Left ventricle myocardium inferior (tissue), 1 donor: ENCODE data around the gene TSPOAP1. TPM values are rescaled to one million over a fixed set of nuclear protein-coding genes. Genes with fewer than 3 reads are reported as not detected.

Source experiments
- DNase-seq: peaks from one replicate; pipeline ENCODE4 v3.0.0-alpha.2; 2020
- H3K27ac ChIP-seq: fragments of 200-600 bp; replicated peaks from 2 replicates; pipeline ENCODE4 v1.8.0; 2021
- H3K27me3 ChIP-seq: fragments of 200-600 bp; 2 replicates; pipeline ENCODE4 v1.8.0; 2021; ENCODE audit warnings: low read depth
- H3K36me3 ChIP-seq: fragments of 200-600 bp; 2 replicates; pipeline ENCODE4 v1.8.0; 2021
- H3K4me1 ChIP-seq: fragments of 200-600 bp; 2 replicates; pipeline ENCODE4 v1.8.0; 2021
- H3K4me3 ChIP-seq: fragments of 200-600 bp; 2 replicates; pipeline ENCODE4 v1.8.0; 2021; ENCODE audit warnings: mild to moderate bottlenecking, moderate library complexity
- H3K9me3 ChIP-seq: fragments of 200-600 bp; replicated peaks from 2 replicates; pipeline ENCODE4 v1.8.0; 2021
- intact Hi-C: fragments of 100-400 bp; cut with micrococcal nuclease; formaldehyde crosslinking; loops from one replicate; pipeline ENCODE4 v1.11.0; 2022
- total RNA-seq: library from RNA; stranded (reverse); fragmentation: NEBNext Ultra II Directional; extraction: Animal tissue kit (Norgen Biotek cat#: 25700); gene quantifications from one replicate; pipeline ENCODE4 v1.2.1, GENCODE V29; 2021
- TF ChIP-seq, protein P1 (sequence below): fragments of 200-600 bp; IDR thresholded peaks from 2 replicates; pipeline ENCODE4 v1.8.0; 2021; ENCODE audit warnings: antibody characterized with exemption, mild to moderate bottlenecking, borderline replicate concordance
- donor health status: DM: no; HTN: yes; CAD: no; lungs with severe emphysema.

The TSPOAP1 gene
- total RNA-seq, 1 donor from 2014 or later = 12.8 TPM

DNA sequence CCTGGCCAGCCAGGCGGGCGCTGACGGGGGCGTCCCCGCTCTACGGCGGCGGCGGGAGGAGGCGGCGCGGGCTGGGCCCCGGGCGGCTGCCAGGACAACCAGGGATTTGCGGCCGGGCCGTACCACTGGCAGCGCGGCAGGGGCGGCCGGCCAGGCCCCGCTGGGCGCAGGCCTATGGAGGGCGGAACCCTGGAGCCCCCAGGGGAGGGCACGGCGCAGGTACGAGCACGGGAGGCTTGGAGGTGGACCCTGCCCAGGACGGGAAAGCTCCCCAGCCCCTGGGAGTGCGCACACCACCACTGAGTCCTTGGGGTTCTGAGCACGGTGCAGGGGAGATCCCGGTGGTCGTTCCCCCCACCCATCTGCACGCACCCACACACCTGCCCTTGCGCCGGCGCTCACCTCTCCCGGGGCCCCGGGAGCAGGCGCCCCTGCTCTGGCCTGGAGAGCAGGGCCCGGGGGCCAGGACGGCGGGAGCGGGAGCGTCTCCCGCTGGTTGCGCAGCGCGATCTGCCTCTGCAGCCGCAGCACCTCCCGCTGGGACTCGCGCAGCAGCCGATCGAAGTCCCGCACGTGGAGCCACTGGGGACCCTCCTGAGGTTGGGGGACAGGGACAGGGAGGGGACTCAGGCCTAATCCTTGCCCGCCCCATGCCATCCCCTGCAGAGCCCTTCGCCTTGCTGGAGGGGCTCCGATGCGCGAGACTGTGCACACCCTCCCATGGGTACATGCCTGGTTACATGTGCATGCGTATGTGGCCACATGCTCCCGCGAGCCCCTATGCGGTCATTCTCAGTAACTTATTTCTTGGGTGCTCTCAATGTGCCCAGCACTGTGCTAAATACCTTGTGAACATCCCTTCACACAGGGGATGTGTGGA, 3.9 kb downstream of the TSPOAP1 start:
- DNase-seq = no peak
- Histone ChIP-seq H3K9me3 (no peaks in the 10 kb centered on the region), H3K27me3 (peaks cover 59% of the 10 kb centered on the region), H3K4me1 (peaks cover 18% of the 10 kb centered on the region), H3K36me3 (no peaks in the 10 kb centered on the region), H3K27ac (peak overlapping the region; percentile 72), H3K4me3 (peak overlapping the region; percentile 74)
- TF ChIP-seq, protein P1, sequence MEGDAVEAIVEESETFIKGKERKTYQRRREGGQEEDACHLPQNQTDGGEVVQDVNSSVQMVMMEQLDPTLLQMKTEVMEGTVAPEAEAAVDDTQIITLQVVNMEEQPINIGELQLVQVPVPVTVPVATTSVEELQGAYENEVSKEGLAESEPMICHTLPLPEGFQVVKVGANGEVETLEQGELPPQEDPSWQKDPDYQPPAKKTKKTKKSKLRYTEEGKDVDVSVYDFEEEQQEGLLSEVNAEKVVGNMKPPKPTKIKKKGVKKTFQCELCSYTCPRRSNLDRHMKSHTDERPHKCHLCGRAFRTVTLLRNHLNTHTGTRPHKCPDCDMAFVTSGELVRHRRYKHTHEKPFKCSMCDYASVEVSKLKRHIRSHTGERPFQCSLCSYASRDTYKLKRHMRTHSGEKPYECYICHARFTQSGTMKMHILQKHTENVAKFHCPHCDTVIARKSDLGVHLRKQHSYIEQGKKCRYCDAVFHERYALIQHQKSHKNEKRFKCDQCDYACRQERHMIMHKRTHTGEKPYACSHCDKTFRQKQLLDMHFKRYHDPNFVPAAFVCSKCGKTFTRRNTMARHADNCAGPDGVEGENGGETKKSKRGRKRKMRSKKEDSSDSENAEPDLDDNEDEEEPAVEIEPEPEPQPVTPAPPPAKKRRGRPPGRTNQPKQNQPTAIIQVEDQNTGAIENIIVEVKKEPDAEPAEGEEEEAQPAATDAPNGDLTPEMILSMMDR = no peak
- intact Hi-C loops = no loop called here

DNA sequence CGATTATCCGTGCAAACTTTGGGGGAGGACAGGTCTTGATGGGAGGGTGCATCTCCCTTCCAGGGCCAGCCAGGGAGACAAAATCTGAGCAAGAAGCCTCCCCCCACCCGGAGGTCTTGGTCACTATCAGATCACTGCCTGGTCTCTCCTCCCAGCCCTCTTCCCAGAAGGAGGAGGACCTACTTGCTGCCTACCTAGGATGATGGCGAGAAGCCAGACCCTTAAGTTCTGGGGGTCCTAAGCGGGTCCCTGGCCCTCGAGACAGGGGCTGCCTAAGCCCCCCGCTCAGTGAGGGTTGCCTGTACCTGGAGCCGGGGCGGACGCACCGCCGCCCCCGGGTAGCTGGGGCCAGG, 4.6 kb downstream of the TSPOAP1 start:
- peaks cover 53% of the 10 kb centered on the region for H3K27me3 ChIP-seq
- TF ChIP-seq, protein P1 = no peak
- intact Hi-C loops = no loop called here
- peaks cover 18% of the 10 kb centered on the region for H3K4me1 ChIP-seq
- peak overlapping the region; percentile 72 for H3K27ac ChIP-seq
- no peaks in the 10 kb centered on the region for H3K9me3 ChIP-seq
- no peak for DNase-seq
- peak overlapping the region; percentile 74 for H3K4me3 ChIP-seq
- H3K36me3 ChIP-seq = no peaks in the 10 kb centered on the region

DNA sequence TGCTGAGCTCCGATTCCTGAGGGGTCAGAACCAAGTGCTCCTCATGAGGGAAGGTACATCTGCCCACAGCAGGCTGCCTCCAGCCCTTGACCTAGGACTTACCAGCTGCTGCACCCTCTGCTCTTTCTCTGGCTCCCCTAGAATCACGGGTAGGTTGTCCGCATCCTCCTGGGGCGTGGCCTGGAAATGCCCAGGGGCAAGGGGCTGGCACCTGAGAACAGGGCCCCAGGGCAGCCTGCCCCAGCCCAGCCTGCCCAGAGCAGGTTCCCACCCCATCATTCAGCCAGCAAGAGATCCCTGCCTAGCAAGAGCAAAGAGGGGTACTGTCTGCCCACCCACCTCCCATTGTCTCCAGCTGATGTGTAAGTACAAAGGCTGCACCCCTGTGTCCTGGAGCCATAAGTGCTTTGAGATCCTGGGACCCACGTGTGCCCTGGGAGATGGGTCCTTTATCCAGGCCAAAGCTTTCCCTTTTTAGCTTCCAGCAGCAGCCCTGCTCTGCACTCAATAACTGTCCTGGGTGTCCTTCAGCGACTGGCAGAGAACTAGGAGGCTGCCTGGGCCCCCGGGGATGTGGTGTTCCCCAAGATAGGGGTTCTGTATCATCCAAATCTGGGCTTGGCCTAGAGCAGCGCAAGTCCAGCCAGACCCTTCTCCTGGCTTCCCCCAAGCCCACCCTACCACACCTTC, 5.1 kb downstream of the TSPOAP1 start:
- intact Hi-C loops = no loop called here
- no peaks in the 10 kb centered on the region for H3K9me3 ChIP-seq
- H3K27ac ChIP-seq = peak overlapping the region; percentile 72

DNA sequence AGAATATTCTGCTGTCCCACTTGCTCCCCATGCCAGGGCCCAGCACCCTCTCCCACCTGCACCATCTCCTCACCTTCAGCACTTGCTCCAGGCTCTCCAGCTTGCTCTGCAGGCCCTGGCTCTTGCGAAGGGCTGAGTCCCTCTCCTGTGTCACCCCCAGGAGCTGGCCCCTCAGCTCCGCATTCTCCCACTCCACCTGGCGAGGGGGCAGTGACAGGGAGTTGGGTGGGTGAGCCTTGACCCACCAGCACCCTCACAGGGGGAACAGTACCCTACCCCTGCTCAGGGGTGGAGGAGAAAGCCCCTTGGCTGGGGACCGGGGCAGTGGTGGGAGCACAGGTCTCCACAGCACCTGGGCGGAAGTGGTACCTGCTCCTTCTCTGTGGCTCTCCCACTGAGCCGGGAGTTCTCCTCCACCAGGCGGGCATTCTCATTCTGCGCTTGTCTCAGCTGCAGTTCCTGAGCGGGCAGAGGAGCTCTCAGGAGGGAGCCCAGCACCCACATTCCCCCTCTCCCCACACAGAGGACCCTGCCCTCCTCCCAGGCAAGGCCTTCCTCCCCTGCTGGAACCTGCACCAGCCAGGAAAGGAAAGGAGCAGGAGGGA, 5.9 kb downstream of the TSPOAP1 start:
- no peak overlapping the region for H3K27ac ChIP-seq
- TF ChIP-seq, protein P1 = no peak
- intact Hi-C loops = no loop called here
- H3K9me3 ChIP-seq = no peaks in the 10 kb centered on the region
- H3K27me3 ChIP-seq = peaks cover 39% of the 10 kb centered on the region
- H3K36me3 ChIP-seq = no peaks in the 10 kb centered on the region
- no peak overlapping the region for H3K4me3 ChIP-seq
- H3K4me1 ChIP-seq = peaks cover 18% of the 10 kb centered on the region
- no peak for DNase-seq

More for the DNA sequence above, 5.1 kb downstream of the TSPOAP1 start:
- H3K4me1 ChIP-seq = peaks cover 18% of the 10 kb centered on the region
- TF ChIP-seq, protein P1 = no peak
- peak overlapping the region; percentile 74 for H3K4me3 ChIP-seq
- no peak for DNase-seq
- H3K36me3 ChIP-seq = no peaks in the 10 kb centered on the region
- peaks cover 48% of the 10 kb centered on the region for H3K27me3 ChIP-seq

DNA sequence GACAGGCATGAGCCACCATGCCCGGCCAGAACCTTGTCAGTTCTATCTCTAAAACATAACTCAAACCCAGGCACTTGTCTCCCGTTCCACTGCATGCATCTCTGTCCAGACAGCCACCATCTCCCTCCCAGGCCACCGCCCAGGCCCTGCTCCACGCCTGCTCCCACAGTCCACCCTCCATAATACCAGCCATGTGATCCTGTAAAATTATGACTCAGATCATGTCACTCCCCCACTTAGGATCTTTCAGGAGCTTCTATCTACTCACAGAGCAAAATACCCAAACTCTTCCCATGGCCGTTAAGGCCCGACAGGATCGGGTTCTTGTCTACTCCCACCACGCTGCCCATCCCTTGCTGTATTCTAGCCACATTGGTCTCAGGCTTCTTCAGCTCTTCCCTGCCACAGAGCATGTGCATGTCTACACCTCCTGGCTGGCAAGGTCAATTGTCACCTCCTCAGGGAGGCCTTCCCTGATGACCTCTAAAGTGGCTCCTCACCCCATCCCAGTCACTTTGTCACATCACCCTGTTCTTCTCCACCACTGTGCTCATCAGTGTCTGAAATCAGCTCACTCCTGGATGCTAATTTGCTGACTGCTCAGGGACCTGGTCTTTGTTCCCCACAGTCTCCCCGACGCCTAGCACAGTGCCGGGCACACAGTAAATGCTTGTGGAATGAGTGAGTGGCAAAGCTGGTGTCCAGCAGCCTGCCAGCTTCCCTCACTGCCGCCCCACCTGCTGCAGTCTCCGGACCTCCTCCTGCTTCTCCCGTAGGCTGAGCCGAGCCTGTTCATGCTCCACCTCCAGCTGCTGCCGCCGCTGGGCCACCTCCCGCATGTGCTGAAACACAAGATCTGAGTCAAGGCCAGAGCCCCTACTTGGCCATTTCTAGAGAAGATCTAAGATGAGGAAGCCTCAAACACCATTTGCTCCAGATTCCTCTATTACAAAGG, 6.7 kb downstream of the TSPOAP1 start:
- Histone ChIP-seq H3K4me3 (no peak overlapping the region), H3K9me3 (no peaks in the 10 kb centered on the region), H3K27ac (no peak overlapping the region), H3K27me3 (peaks cover 31% of the 10 kb centered on the region), H3K4me1 (peaks cover 18% of the 10 kb centered on the region), H3K36me3 (no peaks in the 10 kb centered on the region)
- intact Hi-C loops = no loop called here
- DNase-seq = no peak
- TF ChIP-seq, protein P1 = no peak
